ENCODE measurements around the gene EXTL1. TPM values are rescaled to one million over a fixed set of nuclear protein-coding genes. Genes with fewer than 3 reads are reported as not detected.

EXTL1 gene
- total and polyA plus RNA-seq, 10 of the 15 experiments (the other 5 are each of a cell fraction or from before 2014, with no cell fraction given) = not detected

GRCh38 chr1:26041978-26042377 is 20.4 kb downstream of the EXTL1 start:
- FAIRE-seq (no peak), DNase-seq (ENCODE audit: low read depth, low spot score) (no peak), ATAC-seq (no peak)
- H2AFZ ChIP-seq (ENCODE audit: control insufficient read depth, low read depth, low read length) = no peak overlapping the region
- H3K9ac ChIP-seq (ENCODE audit: control insufficient read depth, insufficient read depth, low read length) = no peak overlapping the region
- ChIA-PET SMC1A (ENCODE audit: uncharacterized antibody, unreplicated experiment) (interaction anchor here (0.6 kb wide), 1 partner anchor 375 kb away, joined by 3 read pairs; no protein-coding TSS in a partner anchor), RAD21 (ENCODE audit: unreplicated experiment) (interaction anchor here (0.7 kb wide), 1 partner anchor 14 kb away, joined by 3 read pairs; no protein-coding TSS in a partner anchor), CTCF (interaction anchor here (0.6 kb wide), 1 partner anchor 203 kb away, joined by 3 read pairs; no protein-coding TSS in a partner anchor), POLR2A (no interaction called here)
- no peak overlapping the region for H3K4me3 ChIP-seq
- TF ChIP-seq MTA3 (IDR thresholded peaks at IDR 0.05; ENCODE audit: borderline replicate concordance, low read length) = no peak
- no peak for TF ChIP-seq NBN (IDR thresholded peaks at IDR 0.05)
- TF ChIP-seq RUNX3 (IDR thresholded peaks at IDR 0.05; ENCODE audit: low read length) = no peak
- no peak for TF ChIP-seq SIN3A (IDR thresholded peaks at IDR 0.05; ENCODE audit: low read depth, low read length)
- no peak for TF ChIP-seq BMI1 (IDR thresholded peaks at IDR 0.05; ENCODE audit: borderline replicate concordance)
- no peak for TF ChIP-seq GATAD2B (conservative IDR thresholded peaks at IDR 0.05; ENCODE audit: low read depth)
- no peak for TF ChIP-seq RELA (IDR thresholded peaks at IDR 0.05; ENCODE audit: borderline replicate concordance, partially characterized antibody)
- TF ChIP-seq IRF3 (IDR thresholded peaks at IDR 0.05) = no peak
- TF ChIP-seq ASH2L (IDR thresholded peaks at IDR 0.05; ENCODE audit: borderline replicate concordance, low read depth) = no peak
- TF ChIP-seq PKNOX1 (IDR thresholded peaks at IDR 0.05) = no peak
- TF ChIP-seq LARP7 (IDR thresholded peaks at IDR 0.05) = no peak
- TF ChIP-seq IKZF1 (conservative IDR thresholded peaks at IDR 0.05) = no peak
- no peak for TF ChIP-seq NFIC (IDR thresholded peaks at IDR 0.05; ENCODE audit: low read depth, low read length)
- no peak overlapping the region for H3K27ac ChIP-seq (ENCODE audit: control insufficient read depth, insufficient read depth)
- H3K9me3 ChIP-seq (replicated peaks; ENCODE audit: control insufficient read depth, insufficient read depth, low read length) = no peaks in the 10 kb centered on the region
- no TSS peak for BruUV-seq (replicated peaks)
- peaks cover 8 to 14% of the 10 kb centered on the region in 2 experiments for H3K27me3 ChIP-seq (replicated peaks in 1 of 2; ENCODE audit: control insufficient read depth in 2 of 2, insufficient read depth in 2 of 2, low read length in 1 of 2)
- H3K4me1 ChIP-seq (ENCODE audit: control insufficient read depth, insufficient read depth, low read length) = no peaks in the 10 kb centered on the region
- intact Hi-C loops (cut with micrococcal nuclease; ENCODE audit: unreplicated experiment) = no loop called here
- no peaks in the 10 kb centered on the region for H3K79me2 ChIP-seq (ENCODE audit: control insufficient read depth, insufficient read depth, low read length)
- in situ Hi-C loops (cut with MboI) = no loop called here
- no peaks in the 10 kb centered on the region for H3K36me3 ChIP-seq (ENCODE audit: control insufficient read depth in 2 of 2, insufficient read depth in 2 of 2, low read length in 1 of 2)
- 26% methylated on average over 4 of the region's 4 CpGs for WGBS (ENCODE audit: insufficient coverage, insufficient replicate concordance, low lambda C conversion rate, missing lambda C conversion rate)
- no peak overlapping the region for H3K4me2 ChIP-seq (ENCODE audit: control insufficient read depth, insufficient read depth)
- no peaks in the 10 kb centered on the region for H4K20me1 ChIP-seq (ENCODE audit: control insufficient read depth, insufficient read depth)

All from GM12878 (cell line).